Measurements from ENCODE around the gene CCL4L2.

DNA sequence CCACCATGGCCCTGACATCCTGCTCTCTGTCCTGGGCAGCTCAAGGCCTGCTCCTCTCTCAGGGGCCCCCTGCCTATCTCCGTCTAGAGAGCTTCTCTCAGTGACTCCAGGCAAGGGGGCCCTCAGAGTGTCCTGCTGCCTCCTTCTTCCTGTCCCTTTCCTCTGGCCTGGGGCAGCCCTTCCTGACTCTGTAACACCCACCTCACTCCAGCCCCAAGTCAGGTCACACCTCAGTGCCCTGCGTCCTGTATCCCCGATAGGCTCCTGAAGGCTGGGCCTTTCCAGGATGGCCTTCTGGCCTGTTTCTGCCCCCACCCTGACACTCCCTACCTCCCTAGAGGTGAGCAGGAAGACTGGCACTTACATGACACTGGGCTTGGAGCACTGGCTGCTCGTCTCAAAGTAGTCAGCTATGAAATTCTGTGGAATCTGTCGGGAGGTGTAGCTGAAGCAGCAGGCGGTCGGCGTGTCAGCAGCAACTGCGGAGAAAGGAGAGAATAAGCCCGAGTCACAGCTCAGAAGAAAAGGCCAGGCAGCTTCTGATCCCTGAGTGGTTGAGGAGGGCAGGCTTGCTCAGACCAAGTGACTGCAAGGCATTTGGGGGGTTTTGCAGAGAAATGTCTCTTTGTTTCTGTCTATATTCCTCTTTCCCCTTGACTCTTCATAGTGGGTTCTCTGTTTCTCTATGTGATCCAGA lies 15.3 kb upstream of the CCL4L2 start:
- TF ChIP-seq POLR2A (IDR thresholded peaks at IDR 0.05), result no peak
- TF ChIP-seq, protein P1, sequence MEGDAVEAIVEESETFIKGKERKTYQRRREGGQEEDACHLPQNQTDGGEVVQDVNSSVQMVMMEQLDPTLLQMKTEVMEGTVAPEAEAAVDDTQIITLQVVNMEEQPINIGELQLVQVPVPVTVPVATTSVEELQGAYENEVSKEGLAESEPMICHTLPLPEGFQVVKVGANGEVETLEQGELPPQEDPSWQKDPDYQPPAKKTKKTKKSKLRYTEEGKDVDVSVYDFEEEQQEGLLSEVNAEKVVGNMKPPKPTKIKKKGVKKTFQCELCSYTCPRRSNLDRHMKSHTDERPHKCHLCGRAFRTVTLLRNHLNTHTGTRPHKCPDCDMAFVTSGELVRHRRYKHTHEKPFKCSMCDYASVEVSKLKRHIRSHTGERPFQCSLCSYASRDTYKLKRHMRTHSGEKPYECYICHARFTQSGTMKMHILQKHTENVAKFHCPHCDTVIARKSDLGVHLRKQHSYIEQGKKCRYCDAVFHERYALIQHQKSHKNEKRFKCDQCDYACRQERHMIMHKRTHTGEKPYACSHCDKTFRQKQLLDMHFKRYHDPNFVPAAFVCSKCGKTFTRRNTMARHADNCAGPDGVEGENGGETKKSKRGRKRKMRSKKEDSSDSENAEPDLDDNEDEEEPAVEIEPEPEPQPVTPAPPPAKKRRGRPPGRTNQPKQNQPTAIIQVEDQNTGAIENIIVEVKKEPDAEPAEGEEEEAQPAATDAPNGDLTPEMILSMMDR (IDR thresholded peaks at IDR 0.05), result no peak
